Fibroblast of skin of right quadriceps (primary cell): ENCODE measurements around the gene KLC1.
"Not testable (repeated sequence)": the region's sequence is repeated elsewhere in the genome, so short reads cannot be mapped to it uniquely, and the experiment has no call there.

ENCODE experiments used
- DNase-seq: peaks from one replicate; pipeline ENCODE4 v3.0.0-alpha.2; 2013

Gene KLC1

GRCh38 chr14:103626146-103626850, 2.7 kb upstream of the KLC1 start:
- no peak for DNase-seq

DNA sequence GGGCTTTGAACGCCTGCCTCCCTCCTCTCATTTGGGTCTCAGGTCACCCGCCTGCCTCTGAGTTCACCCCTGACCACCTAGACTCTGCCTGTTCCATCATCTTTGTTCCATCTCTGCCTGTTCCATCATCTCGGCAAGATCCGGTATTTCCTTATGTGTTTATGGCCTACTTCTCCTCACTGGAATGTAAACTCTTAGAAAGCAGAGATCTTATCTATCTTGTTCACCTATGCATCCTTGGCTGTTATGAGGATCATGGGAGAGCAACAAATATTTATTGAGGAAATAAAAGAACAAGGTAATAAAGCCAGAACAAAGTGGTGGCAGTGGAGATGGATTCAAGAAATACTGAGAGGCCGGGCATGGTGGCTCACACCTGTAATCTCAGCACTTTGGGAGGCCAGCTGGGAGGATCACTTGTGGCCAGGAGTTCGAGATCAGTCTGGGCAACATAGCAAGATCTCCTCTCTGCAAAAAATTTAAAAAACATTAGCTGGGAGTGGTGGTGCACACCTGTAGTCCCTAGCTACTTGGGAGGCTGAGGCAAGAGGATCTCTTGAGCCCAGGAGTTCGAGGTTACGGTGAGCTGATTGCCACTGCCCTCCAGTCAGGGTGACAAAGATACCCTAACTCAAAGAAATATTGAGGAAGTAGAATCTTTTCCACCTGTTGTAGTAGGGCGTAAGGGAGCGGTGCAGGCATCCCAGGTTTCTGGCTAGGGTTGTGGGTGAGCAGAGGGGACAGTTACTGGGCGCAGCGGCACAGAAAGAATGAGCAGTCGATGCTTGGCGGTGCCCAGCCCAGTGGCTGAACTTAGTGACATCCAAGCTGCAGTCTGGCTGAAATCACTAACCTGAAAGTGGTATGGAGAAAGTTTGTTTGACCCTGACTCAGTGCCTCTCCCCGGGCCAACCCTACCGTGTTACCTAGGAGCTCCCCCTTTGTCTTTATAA, 1.7 kb upstream of the KLC1 start:
- DNase-seq, result no peak

DNA sequence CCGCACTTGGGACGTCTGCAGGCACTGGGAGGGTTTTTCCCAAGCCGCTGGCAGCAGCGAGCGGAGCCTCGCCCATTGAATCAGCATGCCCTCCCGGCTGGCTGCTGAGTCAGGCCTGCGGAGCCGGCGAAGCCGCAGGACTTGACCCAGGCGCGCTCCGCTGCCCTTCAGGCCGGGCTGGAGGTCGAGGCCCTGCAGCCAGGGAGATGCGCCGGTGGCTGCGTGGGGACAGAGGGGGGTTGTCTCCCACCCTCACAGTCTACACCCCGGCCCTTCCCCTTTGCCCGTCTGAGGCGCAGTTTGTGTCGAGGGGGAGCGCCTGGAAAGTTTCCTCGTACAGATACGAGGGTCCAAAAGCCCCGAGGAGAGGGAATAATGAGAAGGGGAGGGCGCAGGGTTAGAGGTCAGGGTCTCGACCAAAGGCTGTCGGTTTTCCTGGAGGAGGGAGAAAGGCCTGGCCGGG, 759 bp upstream of the KLC1 start:
- DNase-seq, result peak; percentile 63

- DNase-seq, result no peak
Observed at GRCh38 chr14:103629503-103630121, 601 bp downstream of the KLC1 start.

- no peak for DNase-seq
Observed at GRCh38 chr14:103630364-103631108, 1.5 kb downstream of the KLC1 start.

GRCh38 chr14:103633391-103633790, 4.4 kb downstream of the KLC1 start:
- no peak for DNase-seq

DNA sequence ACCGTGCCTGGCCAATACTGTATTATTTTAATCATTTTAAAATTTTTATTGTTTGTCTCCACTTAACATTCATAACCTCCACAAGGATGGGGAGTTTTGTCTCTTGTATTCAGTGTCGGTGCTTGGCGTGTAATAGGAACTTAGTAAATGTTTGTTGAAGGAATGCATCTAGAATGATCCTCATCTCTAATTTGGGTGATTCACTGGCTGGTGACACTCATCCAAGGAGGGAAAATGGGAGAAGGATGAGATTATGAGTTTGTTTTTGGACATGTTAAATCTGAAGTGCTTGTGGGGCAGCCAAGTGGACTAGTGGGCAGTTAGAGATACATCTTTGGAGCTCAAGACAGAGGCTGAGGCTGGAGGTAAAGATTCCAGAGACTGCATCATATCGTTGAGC, 5.1 kb downstream of the KLC1 start:
- DNase-seq, result no peak

DNA sequence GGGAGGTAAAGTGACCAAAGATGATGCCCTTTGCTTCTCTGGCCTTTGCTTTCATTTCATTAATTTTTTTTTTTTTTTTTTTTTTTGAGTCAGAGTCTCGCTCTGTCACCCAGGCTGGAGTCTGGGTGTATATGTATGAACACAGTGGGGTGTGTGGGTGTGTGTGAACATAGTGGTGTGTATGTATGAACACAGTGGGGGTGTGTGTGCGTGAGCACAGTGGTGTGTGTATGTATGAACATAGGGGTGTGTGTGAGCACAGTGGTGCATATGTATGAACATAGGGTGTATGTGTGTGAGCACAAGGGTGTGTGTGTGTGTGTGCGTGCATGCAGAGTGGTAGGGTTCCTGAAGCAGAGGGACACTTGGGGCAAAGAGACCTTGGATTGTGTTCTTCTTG, 9.6 kb downstream of the KLC1 start:
- no peak for DNase-seq

DNA sequence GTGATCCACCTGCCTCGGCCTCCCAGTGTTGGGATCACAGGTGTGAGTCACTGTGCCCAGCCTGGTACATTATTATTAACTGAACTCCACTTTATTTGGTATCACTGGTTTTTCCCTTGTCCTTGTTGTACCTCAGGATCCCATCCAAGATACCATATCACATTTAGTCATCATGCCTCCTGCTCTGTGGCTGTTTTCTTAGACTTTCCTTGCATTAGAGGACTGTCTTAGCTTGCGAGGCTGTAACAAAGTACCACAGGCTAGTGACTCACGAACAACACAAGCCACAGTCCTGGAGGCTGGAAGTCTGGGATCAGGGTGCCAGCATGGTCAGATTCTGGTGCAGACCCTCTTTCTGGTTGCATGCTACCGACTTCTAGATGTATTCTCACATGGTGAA, 12.2 kb downstream of the KLC1 start:
- no peak for DNase-seq

DNA sequence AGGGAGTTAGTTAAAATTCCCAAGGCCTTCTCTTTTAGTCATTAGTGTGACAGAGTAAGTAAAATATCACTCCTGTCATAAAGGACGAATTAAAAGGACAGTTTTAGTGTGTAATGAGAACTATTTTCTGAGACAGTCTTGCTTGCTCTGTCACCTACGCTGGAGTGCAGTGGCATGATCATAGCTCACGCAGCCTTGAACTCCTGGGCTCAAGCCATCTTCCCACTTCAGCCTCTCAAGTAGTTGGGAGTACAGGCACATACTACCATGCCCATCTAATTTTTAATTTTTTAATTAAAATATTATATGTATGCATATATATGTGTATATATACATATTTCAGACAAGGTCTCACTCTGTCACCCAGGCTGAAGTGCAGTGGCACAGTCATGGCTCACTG, 17.2 kb downstream of the KLC1 start:
- no peak for DNase-seq

- DNase-seq, result no peak
Observed at GRCh38 chr14:103649001-103649400, 20.0 kb downstream of the KLC1 start.

DNA sequence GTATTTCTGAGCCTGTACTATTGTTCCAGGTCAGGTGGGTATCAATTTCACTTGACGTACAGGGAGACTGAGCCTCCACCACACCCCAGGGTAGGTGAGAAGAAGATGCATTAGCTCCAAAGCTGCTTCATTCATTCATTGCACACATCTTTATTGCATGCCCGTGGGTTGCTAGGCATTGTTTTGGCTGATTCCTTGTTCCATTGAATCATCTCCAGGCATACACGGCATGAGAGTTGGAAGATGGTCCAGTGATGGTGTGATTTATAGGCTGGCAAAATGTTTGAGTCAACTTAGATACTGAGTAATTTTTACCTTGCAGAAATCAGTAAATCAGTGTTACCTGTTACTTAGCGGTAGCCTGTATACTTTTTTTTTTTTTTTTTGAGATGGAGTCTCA, 21.2 kb downstream of the KLC1 start:
- DNase-seq, result no peak

DNA sequence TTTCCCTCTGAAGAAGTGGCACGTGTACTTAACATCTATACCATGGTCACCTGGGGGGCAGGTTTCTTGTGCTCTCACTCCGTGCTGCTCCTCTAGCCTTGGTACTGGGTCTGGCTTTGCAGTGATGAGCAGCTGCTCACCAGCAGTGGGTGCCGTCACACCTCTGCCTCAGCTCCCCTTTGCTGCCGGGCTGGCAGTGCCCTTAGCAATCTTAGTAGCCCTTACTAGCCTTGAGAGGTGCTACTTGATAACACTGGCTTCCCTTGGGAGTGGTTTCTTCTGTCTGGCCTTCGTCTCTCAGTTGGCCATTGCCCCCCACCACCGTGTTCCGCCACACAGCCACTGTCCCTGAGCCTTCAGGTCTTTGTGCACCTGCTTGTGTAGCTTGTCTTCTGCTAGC, 22.6 kb downstream of the KLC1 start:
- no peak for DNase-seq

- DNase-seq, result no peak
Observed at GRCh38 chr14:103652806-103653205, 23.8 kb downstream of the KLC1 start.

DNA sequence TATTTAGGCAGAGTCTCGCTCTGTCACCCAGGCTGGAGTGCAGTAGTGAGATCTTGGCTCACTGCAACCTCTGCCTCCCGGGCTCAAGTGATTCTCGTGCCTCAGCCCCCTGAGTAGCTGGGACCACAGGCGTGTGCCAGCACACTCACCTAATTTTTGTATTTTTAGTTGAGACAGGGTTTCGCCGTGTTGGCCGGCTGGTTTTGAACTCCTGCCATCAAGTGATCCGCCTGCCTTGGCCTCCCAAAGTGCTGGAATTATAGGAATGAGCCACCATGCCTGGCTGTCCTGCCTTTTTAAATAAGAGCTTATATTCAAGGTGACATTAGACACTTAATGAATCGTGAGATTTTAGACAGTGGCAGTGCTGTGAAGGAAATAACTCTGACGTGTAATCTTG, 24.3 kb downstream of the KLC1 start:
- not testable (repeated sequence) for DNase-seq

GRCh38 chr14:103653805-103654204, 24.8 kb downstream of the KLC1 start:
- no peak for DNase-seq

- no peak for DNase-seq
Observed at GRCh38 chr14:103654619-103655018, 25.6 kb downstream of the KLC1 start.

GRCh38 chr14:103656031-103656755, 27.2 kb downstream of the KLC1 start:
- DNase-seq, result no peak

GRCh38 chr14:103656756-103657133, 27.7 kb downstream of the KLC1 start:
- DNase-seq, result no peak

- peak; percentile 67 for DNase-seq
Observed at GRCh38 chr14:103657471-103657870, 28.5 kb downstream of the KLC1 start.

- no peak for DNase-seq
Observed at GRCh38 chr14:103659631-103660030, 30.6 kb downstream of the KLC1 start.

DNA sequence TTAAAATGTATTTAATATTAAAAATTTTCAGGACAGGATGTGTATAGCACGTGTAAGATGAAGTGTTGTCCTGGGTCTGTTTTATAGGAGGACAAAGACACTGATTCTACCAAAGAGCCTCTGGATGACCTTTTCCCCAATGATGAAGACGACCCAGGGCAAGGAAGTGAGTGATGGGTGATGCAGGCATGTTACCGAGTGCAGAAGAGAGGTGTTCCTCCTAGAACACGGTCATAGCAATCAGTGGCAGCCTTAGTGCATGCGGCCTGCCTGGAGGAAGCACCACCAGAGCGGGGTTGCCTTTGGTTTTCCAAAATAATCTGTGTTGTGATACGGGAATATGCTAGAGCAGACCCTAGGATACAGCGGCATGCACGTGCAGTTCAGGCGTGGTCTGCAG, 33.0 kb downstream of the KLC1 start:
- DNase-seq, result no peak
